GM12891 (cell line): ENCODE measurements around the gene COL7A1. TPM values are rescaled to one million over a fixed set of nuclear protein-coding genes. Genes with fewer than 3 reads are reported as not detected.

Source experiments
- DNase-seq: peaks from one replicate; pipeline ENCODE4 v3.0.0; 2011; ENCODE audit warnings: low spot score; ENCODE audit not compliant: insufficient read length
- FAIRE-seq: peaks from 2 replicates; lab custom pipeline; 2011; peaks lifted over from hg19 to GRCh38; lab: Jason Lieb, UNC
- PAX5 ChIP-seq: IDR thresholded peaks from 2 replicates; pipeline ENCODE4 v1.6.1; 2011; ENCODE audit warnings: low read length, moderate library complexity, mild to moderate bottlenecking; ENCODE audit not compliant: insufficient read depth, severe bottlenecking
- POLR2A ChIP-seq: IDR thresholded peaks from 2 replicates; pipeline ENCODE4 v1.6.1; 2011; ENCODE audit warnings: low read depth, low read length, control low read depth
- POLR2AphosphoS5 ChIP-seq: IDR thresholded peaks from 2 replicates; pipeline ENCODE4 v1.6.1; 2011; ENCODE audit warnings: low read depth, low read length, control low read depth
- POU2F2 ChIP-seq: IDR thresholded peaks from 2 replicates; pipeline ENCODE4 v1.6.1; 2011; ENCODE audit warnings: low read depth, mild to moderate bottlenecking, control low read depth, low read length, moderate library complexity
- SPI1 ChIP-seq: IDR thresholded peaks from 2 replicates; pipeline ENCODE4 v1.6.1; 2011; ENCODE audit warnings: low read depth, low read length, control low read depth
- TAF1 ChIP-seq: IDR thresholded peaks from 2 replicates; pipeline ENCODE4 v1.6.1; 2011; ENCODE audit warnings: low read depth, low read length, control low read depth
- polyA plus RNA-seq: library from polyadenylated mRNA; unstranded; fragments of >200 nt; gene quantifications from one replicate; pipeline ENCODE4 v1.2.1, GENCODE V29; 2012; ENCODE audit warnings: low read depth, missing spikeins, inconsistent platforms; ENCODE audit not compliant: missing spikeins

COL7A1 gene
- polyA plus RNA-seq: 2.1 TPM

DNA sequence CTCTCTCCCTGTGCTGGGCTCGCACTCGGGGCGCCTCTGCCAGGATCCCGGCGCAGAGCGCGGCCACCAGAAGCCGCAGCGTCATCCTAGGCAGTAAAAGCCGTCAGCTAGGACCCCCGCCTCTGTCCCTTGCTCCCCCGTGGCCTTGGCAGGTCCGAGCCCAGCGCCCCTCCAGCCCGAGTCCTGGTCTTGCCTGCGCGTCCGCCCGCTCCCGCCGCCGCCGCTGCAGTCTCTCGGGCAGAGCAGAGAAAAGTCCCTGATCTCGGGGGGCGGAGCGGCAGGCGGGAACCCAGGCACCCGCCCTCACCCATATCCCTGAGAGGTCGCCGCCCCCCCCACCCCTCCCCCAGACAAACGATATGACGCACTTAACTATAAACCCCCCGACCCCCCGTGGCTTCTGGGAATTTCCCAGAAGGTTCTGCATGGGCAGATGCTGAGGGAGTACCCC is at the start of gene COL7A1:
Gene COL7A1, minus strand, starts transcription at position 255 of the 451 bp plus-strand sequence. Its CDS starts 170 bp downstream, at position 85.
- FAIRE-seq: no peak
- no peak for TF ChIP-seq TAF1
- TF ChIP-seq SPI1: no peak
- DNase-seq: no peak

DNA sequence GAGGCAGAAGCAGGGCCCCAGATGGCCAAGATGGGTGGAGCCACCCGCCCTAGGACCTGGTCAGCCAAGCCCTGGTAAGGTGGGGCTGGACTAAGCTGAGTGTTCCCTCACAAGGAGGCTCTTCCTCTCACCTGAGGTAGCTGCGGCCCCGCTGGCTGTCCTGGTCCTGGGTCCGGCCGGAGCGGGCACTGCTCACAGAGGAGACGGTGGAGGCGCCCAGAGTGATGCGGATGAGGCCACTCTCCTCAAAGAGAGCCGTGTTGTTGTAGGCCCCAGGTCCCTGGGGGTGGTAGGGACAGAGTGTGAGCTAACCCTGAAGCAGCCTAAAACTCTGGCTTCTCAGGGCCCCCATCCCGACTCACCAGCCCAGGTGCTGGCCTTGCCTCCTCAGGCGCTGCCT is 47.5 kb upstream of the COL7A1 start:
- FAIRE-seq: no peak
- TF ChIP-seq SPI1: no peak
- TF ChIP-seq POLR2AphosphoS5: no peak
- TF ChIP-seq POLR2A: no peak
- no peak for TF ChIP-seq TAF1
- TF ChIP-seq POU2F2: no peak
- TF ChIP-seq PAX5: no peak
- DNase-seq: no peak

DNA sequence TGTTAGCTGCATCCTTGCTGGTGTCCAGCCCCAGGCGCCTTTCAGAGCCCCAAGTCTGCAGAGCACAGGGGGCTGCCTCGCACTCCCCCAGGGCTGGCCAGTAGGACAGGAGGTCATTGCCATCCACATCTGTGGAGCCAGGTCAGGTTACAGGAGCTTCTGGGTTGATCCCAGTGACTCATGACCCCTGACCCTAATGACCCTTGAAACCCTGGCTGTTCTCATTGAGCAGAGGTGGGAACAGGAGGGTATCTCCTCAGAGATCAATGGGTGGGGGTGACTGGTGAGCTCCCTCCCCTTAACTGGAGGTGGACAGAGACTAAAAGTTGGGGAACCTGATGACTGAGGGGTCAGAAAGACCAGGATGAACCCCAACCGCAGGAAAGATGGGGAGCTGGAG is 46.3 kb upstream of the COL7A1 start:
- FAIRE-seq: no peak
- no peak for TF ChIP-seq POLR2A
- TF ChIP-seq PAX5: no peak
- TF ChIP-seq SPI1: no peak
- TF ChIP-seq TAF1: no peak
- no peak for TF ChIP-seq POU2F2
- no peak for TF ChIP-seq POLR2AphosphoS5
- DNase-seq: no peak

DNA sequence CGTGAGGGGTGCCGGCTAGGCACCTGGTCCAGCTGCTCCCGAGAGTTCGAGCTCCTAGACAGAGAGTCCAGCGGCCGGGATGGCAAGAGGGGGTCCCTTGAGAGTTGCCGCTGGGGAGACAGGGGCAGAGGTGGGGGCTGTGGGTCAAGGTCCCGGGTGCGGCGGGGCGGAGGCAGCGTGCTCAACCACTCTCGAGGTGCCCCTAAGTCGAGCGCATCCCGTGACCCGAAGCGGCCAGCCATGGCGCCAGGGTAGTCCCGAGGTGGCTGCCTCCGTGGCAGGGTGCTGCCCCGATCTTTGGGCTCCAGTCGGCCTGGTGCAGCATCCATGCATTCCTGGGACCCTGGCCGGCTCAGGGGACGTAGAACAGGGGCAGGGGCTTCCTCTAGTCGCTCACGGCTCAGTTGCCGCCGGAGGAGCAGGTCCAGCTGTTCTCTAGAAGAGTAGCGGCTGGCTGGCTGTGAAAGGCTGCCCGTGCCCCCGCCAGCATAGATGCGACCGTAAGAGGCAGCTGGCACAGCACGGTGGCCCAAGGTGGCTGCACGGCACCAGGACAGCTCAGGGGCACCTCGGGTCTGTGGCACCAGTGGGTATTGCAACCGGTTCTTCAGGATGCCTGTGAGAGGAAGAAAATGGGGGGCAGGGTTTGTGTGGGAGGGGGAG is 44.9 kb upstream of the COL7A1 start:
- TF ChIP-seq POLR2AphosphoS5 (no peak), TAF1 (no peak), PAX5 (no peak), POU2F2 (no peak), POLR2A (no peak), SPI1 (no peak)
- DNase-seq: no peak
- no peak for FAIRE-seq

DNA sequence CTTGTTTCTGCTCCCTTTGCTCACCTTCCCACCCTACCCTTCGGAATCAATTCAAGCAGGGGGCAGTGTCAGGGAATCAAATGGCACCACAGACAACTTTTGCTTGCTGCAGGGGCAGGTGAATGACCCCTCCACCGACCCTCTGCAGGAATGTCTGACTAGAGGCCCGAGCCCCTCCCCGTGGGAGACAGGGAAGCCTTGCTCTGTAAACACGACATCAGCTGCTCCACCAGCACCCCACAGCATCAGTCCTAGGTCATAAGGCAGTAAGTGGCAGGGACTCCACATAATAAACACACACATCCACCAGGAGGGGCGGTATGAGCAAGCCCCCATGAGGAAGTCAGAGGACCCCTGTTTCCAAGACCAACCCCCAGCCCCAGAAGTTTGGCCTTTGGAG is 42.2 kb upstream of the COL7A1 start:
- TF ChIP-seq SPI1 (no peak), POLR2AphosphoS5 (no peak), TAF1 (no peak), PAX5 (no peak), POLR2A (no peak), POU2F2 (no peak)
- FAIRE-seq (no peak), DNase-seq (no peak)

DNA sequence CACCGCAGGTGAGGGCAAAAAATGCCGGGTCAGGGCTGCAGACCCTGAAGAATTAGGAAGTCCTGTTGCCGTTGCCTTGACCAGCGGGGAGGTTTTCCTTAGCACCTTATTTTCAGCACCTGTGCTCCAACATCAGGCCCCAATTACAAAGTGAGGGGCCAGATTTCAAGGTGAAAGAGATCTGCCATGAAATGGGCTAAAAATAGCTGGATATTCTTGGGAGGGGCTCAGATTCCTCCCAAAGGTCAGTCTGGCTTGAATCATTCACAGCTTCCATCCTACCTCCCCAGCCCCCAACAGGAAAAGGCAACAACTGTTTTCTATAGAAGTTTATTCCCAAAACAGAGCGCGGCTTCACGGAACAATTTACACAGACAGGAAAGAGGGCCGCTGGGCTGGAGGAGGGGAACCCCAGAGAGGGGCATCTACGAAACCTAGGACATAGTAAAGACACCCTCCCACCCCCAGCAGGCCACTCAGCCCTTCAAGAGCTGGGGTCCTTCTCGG is 41.1 kb upstream of the COL7A1 start:
- DNase-seq (no peak), FAIRE-seq (no peak)
- TF ChIP-seq TAF1 (no peak), POLR2A (no peak), POU2F2 (no peak), POLR2AphosphoS5 (no peak), SPI1 (no peak), PAX5 (no peak)

- DNase-seq (peak; percentile 100), FAIRE-seq (peak; percentile 99)
- TF ChIP-seq SPI1 (peak; percentile 44; the same call in 1 of the 2 replicates), POLR2A (no peak), POLR2AphosphoS5 (no peak), TAF1 (no peak), POU2F2 (no peak), PAX5 (no peak)
Observed at GRCh38 chr3:48635222-48636021, 40.3 kb upstream of the COL7A1 start, which contains the start of gene SLC26A6. SLC26A6 (minus strand) TSS chr3:48635461; CDS start chr3:48635393, 68 bp downstream.

DNA sequence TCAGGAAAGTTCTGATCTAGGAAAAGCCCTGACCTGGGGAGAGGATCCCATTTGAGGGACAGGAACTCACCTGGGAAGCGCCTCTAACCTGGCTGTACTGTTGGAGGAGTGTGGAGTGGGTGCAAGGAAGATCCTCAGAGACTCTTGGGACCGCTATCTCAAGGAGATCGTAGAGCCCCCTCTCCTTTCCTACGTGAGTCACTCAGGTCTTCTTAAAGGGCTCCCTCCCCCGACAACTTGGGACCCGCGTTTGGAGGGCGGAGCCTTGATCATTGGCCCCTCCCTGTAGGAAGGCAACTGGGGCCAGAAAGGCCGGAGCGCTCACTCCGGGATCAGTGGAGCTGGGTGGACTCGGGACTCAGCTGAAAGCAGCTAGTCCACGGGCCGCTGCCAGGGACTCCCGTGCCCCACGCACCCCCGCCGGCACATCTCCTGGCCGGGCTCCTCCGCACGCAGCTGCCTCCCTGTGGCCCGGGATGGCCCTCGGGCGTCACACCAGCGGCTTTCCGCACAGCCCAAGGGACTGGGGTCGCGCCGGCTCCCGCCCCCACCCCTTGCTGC is 39.6 kb upstream of the COL7A1 start:
- no peak for FAIRE-seq
- DNase-seq: peak; percentile 75
- TF ChIP-seq POLR2A (no peak), TAF1 (no peak), POU2F2 (no peak), PAX5 (no peak), SPI1 (no peak), POLR2AphosphoS5 (no peak)

DNA sequence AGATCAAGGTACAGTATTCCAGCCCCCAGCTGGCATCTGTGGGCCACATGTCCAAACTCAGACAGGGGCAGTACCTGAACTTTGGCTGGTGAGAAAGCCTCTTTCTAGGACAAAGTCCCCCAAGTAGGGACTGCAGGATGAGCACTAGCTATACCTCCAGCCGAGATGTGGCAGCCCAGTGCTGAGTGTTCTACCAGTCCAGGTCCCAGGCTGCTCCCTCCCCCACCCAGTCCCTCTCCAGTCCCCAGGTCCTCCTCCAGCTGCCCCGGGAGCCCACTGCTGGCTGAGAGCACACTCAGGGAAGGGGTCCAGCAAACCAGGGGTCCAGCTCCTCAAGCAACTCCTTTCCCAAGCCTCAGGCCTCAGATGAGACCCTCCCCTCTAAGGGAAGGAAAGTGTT is 38.6 kb upstream of the COL7A1 start:
- FAIRE-seq (no peak), DNase-seq (no peak)
- no peak for TF ChIP-seq POU2F2
- no peak for TF ChIP-seq PAX5
- TF ChIP-seq TAF1: no peak
- TF ChIP-seq POLR2A: no peak
- no peak for TF ChIP-seq SPI1
- no peak for TF ChIP-seq POLR2AphosphoS5
